GM12878 (cell line): Measurements from ENCODE around the gene TMEM178A. TPM values are rescaled to one million over a fixed set of nuclear protein-coding genes. Genes with fewer than 3 reads are reported as not detected.

Experiments
- ATAC-seq: fragments of 200-7000 bp; cut with Tn5 transposase; 3 replicates; pipeline ENCODE4 v1.9.1; 2020; ENCODE audit warnings: mild to moderate bottlenecking, moderate library complexity
- BruUV-seq: library from RNA; stranded (reverse); fragments of 400-500 nt; replicated peaks from 2 replicates; lab custom pipeline; 2021; lab: Mats Ljungman, UMichigan
- CTCF ChIA-PET: fragments of 300-600 bp; sonication (Branson Sonifier 250); formaldehyde crosslinking; extraction: SDS; loops from one replicate; lab custom pipeline; 2021; ENCODE audit warnings: inconsistent platforms; lab: Yijun Ruan, JAX
- POLR2A ChIA-PET: fragments of 350-600 bp; formaldehyde crosslinking; extraction: SDS; loops from one replicate; lab custom pipeline; 2021; ENCODE audit warnings: inconsistent platforms; lab: Charles Lee
- RAD21 ChIA-PET: fragments of 300-600 bp; sonication (Branson Sonifier 250); formaldehyde crosslinking; loops from one replicate; lab custom pipeline; 2023; ENCODE audit warnings: antibody characterized with exemption; ENCODE audit not compliant: unreplicated experiment; lab: Charles Lee
- SMC1A ChIA-PET: fragments of 300-600 bp; sonication (Branson Sonifier 250); formaldehyde crosslinking; loops from one replicate; lab custom pipeline; 2023; ENCODE audit not compliant: unreplicated experiment, uncharacterized antibody; lab: Charles Lee
- DNase-seq: peaks from one replicate; pipeline ENCODE4 v3.0.0-alpha.2; 2011; ENCODE audit warnings: low read depth, low spot score
- FAIRE-seq: peaks from 3 replicates; lab custom pipeline; 2011; peaks lifted over from hg19 to GRCh38; lab: Jason Lieb, UNC
- H2AFZ ChIP-seq: 2 replicates; pipeline ENCODE4 v1.6.0; 2011; ENCODE audit warnings: low read depth, low read length, control low read depth; ENCODE audit not compliant: control insufficient read depth
- H3K27ac ChIP-seq: 2 replicates; pipeline ENCODE4 v1.5.1; 2011; ENCODE audit warnings: control low read depth; ENCODE audit not compliant: control insufficient read depth, insufficient read depth
- H3K27me3 ChIP-seq, 2 experiments: replicated peaks in 1 of 2; 2 replicates each; pipeline versions ENCODE4 v1.6.0 to v1.6.1; 2011; ENCODE audit warnings: low read length in 1 of 2; ENCODE audit not compliant: control insufficient read depth in 2 of 2, insufficient read depth in 2 of 2
- H3K36me3 ChIP-seq, 2 experiments: 2 replicates each; pipeline ENCODE4 v1.5.1; 2011; ENCODE audit warnings: low read length in 1 of 2; ENCODE audit not compliant: control insufficient read depth in 2 of 2, insufficient read depth in 2 of 2
- H3K4me1 ChIP-seq: 2 replicates; pipeline ENCODE4 v1.6.1; 2011; ENCODE audit warnings: mild to moderate bottlenecking, low read length, moderate library complexity, mixed read lengths; ENCODE audit not compliant: control insufficient read depth, insufficient read depth
- H3K4me2 ChIP-seq: 2 replicates; pipeline ENCODE4 v1.6.0; 2011; ENCODE audit warnings: control low read depth; ENCODE audit not compliant: control insufficient read depth, insufficient read depth
- H3K4me3 ChIP-seq: fragments of 200-600 bp; sonication (generic); 2 replicates; pipeline ENCODE4 v1.5.1; 2016
- H3K79me2 ChIP-seq: 2 replicates; pipeline ENCODE4 v1.6.0; 2011; ENCODE audit warnings: low read length; ENCODE audit not compliant: control insufficient read depth, insufficient read depth
- H3K9ac ChIP-seq: 2 replicates; pipeline ENCODE4 v1.8.0; 2011; ENCODE audit warnings: low read length, control low read depth, mixed read lengths; ENCODE audit not compliant: control insufficient read depth, insufficient read depth
- H3K9me3 ChIP-seq: replicated peaks from 3 replicates; pipeline ENCODE4 v1.5.1; 2011; ENCODE audit warnings: mild to moderate bottlenecking, low read length; ENCODE audit not compliant: control insufficient read depth, insufficient read depth
- H4K20me1 ChIP-seq: 2 replicates; pipeline ENCODE4 v1.6.0; 2011; ENCODE audit not compliant: control insufficient read depth, insufficient read depth
- BCLAF1 ChIP-seq: fragments of 450-650 bp; IDR thresholded peaks from 2 replicates; pipeline ENCODE4 v1.6.1; 2017; ENCODE audit warnings: antibody characterized with exemption, mild to moderate bottlenecking, moderate library complexity
- CTCF ChIP-seq, 3 experiments: IDR thresholded peaks in 2 of 3; conservative IDR thresholded peaks in 1 of 3; 2 replicates each; pipeline ENCODE4 v1.5.1; 2011; ENCODE audit warnings: low read depth in 3 of 3, low read length in 3 of 3, mild to moderate bottlenecking in 3 of 3, control low read depth in 2 of 3, moderate library complexity in 2 of 3, inconsistent platforms in 1 of 3, mixed read lengths in 1 of 3; ENCODE audit not compliant: control insufficient read depth in 2 of 3, insufficient read depth in 1 of 3; ENCODE audit errors: extremely low read depth in 1 of 3
- CUX1 ChIP-seq: IDR thresholded peaks from 2 replicates; pipeline ENCODE4 v1.6.1; 2012; ENCODE audit warnings: improper control_type of control experiment, low read depth, low read length; ENCODE audit not compliant: insufficient replicate concordance
- MEF2A ChIP-seq: IDR thresholded peaks from 2 replicates; pipeline ENCODE4 v1.6.1; 2011; ENCODE audit warnings: low read depth, mild to moderate bottlenecking, low read length, moderate library complexity; ENCODE audit not compliant: insufficient read depth
- PAX8 ChIP-seq: fragments of 450-650 bp; IDR thresholded peaks from 2 replicates; pipeline ENCODE4 v1.6.1; 2017; ENCODE audit warnings: mild to moderate bottlenecking, moderate library complexity
- PRDM15 ChIP-seq: fragments of 450-650 bp; formaldehyde crosslinking; IDR thresholded peaks from 2 replicates; pipeline ENCODE4 v1.4.0; 2020; ENCODE audit warnings: mild to moderate bottlenecking, moderate library complexity
- SIX5 ChIP-seq: IDR thresholded peaks from 2 replicates; pipeline ENCODE4 v1.6.1; 2011; ENCODE audit warnings: mild to moderate bottlenecking, low read depth, low read length, moderate library complexity; ENCODE audit not compliant: severe bottlenecking
- SMC3 ChIP-seq: IDR thresholded peaks from 2 replicates; pipeline ENCODE4 v1.6.1; 2011; ENCODE audit warnings: low read length, improper control_type of control experiment, borderline replicate concordance
- TCF7 ChIP-seq: IDR thresholded peaks from 2 replicates; pipeline ENCODE4 v1.6.1; 2014; ENCODE audit warnings: antibody characterized with exemption, borderline replicate concordance
- ZSCAN29 ChIP-seq: fragments of 450-650 bp; IDR thresholded peaks from 2 replicates; pipeline ENCODE4 v1.6.1; 2017; ENCODE audit warnings: mild to moderate bottlenecking, moderate library complexity
- WGBS: methylation state at CpG from one replicate; pipeline ENCODE4 v1.1.6; 2016; ENCODE audit warnings: low lambda C conversion rate; ENCODE audit not compliant: insufficient replicate concordance, insufficient coverage; ENCODE audit errors: missing lambda C conversion rate; 5-methylcytosine and 5-hydroxymethylcytosine counted together
- in situ Hi-C: fragments of 300-500 bp; cut with MboI; formaldehyde crosslinking; loops from 9 replicates; pipeline ENCODE4 v1.14.3; 2018; ENCODE audit warnings: mixed read lengths
- intact Hi-C: fragments of 100-400 bp; cut with micrococcal nuclease; formaldehyde crosslinking; loops from one replicate; pipeline ENCODE4 v1.14.2; 2022; ENCODE audit not compliant: unreplicated experiment
- polyA plus RNA-seq, 11 experiments: library from polyadenylated mRNA; depleted of rRNA in 4 of 11; unstranded in 6 of 11; stranded (reverse) in 5 of 11; fragments of >200 nt; fragmentation: Nextera tagmentation in 4 of 11; fragmentation: Illumina TruSeq in 1 of 11; extraction: Ambion mirVana in 4 of 11; extraction: Trizol in 1 of 11; gene quantifications; 1 replicate in 1 of 11; 2 replicates in 10 of 11; pipeline versions ENCODE4 v1.2.1 to v1.2.3, GENCODE V29; 2011 to 2016; ENCODE audit warnings: inconsistent platforms in 2 of 11, missing spikeins in 2 of 11, low read depth in 1 of 11
- total RNA-seq, 4 experiments: library from RNA; depleted of rRNA in 3 of 4; stranded (reverse); fragments of >200 nt in 3 of 4; fragmentation: Illumina TruSeq in 1 of 4; extraction: Trizol in 1 of 4; gene quantifications; 2 replicates each; pipeline versions ENCODE4 v1.2.1 to v1.2.3, GENCODE V29; 2013 to 2021

The TMEM178A gene
- total and polyA plus RNA-seq, 10 of the 15 experiments (the other 5 are each of a cell fraction or from before 2014, with no cell fraction given): not detected

GRCh38 chr2:39671604-39672003 is 5.9 kb downstream of the TMEM178A start:
- Histone ChIP-seq H3K27me3 (peaks cover 3 to 16% of the 10 kb centered on the region in 2 experiments), H2AFZ (no peak overlapping the region), H4K20me1 (no peaks in the 10 kb centered on the region), H3K4me3 (no peak overlapping the region), H3K9ac (no peak overlapping the region), H3K4me1 (no peaks in the 10 kb centered on the region), H3K27ac (no peak overlapping the region), H3K79me2 (no peaks in the 10 kb centered on the region), H3K4me2 (no peak overlapping the region), H3K36me3 (no peaks in the 10 kb centered on the region), H3K9me3 (no peaks in the 10 kb centered on the region)
- DNase-seq (no peak), ATAC-seq (no peak), FAIRE-seq (no peak)
- in situ Hi-C loops: no loop called here
- RAD21 ChIA-PET: no interaction called here
- no TSS peak for BruUV-seq
- CTCF ChIA-PET: no interaction called here
- POLR2A ChIA-PET: no interaction called here
- WGBS: 43% methylated on average over 4 of the region's 4 CpGs
- SMC1A ChIA-PET: no interaction called here
- intact Hi-C loops: no loop called here
- no peak for TF ChIP-seq CTCF (IDR thresholded peaks at IDR 0.05 in 2 of 3, conservative IDR thresholded peaks at IDR 0.05 in 1 of 3; ENCODE audit: control insufficient read depth in 2 of 3, extremely low read depth in 1 of 3, insufficient read depth in 1 of 3, low read depth in 3 of 3, low read length in 3 of 3)
- no peak for TF ChIP-seq ZSCAN29
- no peak for TF ChIP-seq SIX5
- no peak for TF ChIP-seq MEF2A
- no peak for TF ChIP-seq CUX1
- TF ChIP-seq PRDM15 (CRISPR knock-in tag): no peak
- TF ChIP-seq TCF7: no peak
- TF ChIP-seq SMC3: no peak
- TF ChIP-seq BCLAF1: no peak
- no peak for TF ChIP-seq PAX8
